HG03521 (cell line): ENCODE results near the gene RNU5B-1.
"Not testable (repeated sequence)": the region's sequence is repeated elsewhere in the genome, so short reads cannot be mapped to it uniquely, and the experiment has no call there.

Experiments
- ATAC-seq: cut with Tn5 transposase; IDR thresholded peaks from one replicate; pipeline ENCODE4 v1.9.1; 2021; ENCODE audit warnings: mild to moderate bottlenecking, moderate library complexity; ENCODE audit not compliant: unreplicated experiment

RNU5B-1 gene

DNA sequence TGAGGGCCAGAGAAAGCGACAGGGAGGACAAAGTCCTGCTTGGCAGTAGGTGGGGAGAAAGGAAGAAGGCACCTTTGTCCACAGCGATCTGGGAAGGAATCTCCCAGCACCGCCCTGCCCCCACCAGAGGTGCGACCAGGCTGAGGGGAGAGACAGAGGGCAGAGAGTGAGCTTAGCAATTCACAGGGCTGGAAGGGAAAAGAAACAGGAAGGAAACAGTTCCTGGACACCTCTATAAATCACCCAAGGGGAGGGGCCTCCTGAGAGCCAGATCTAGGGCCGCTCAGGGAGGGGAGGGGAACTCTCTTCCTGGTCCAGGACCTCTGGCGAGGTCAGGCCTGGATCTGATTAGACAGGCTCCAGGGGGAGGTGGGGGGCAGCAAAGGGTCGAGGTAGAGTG, 35.4 kb downstream of the RNU5B-1 start:
- ATAC-seq = no peak

- no peak for ATAC-seq
Observed at GRCh38 chr15:65342493-65342892, 38.0 kb downstream of the RNU5B-1 start.

GRCh38 chr15:65343374-65343981, 39.0 kb downstream of the RNU5B-1 start:
- ATAC-seq = no peak

DNA sequence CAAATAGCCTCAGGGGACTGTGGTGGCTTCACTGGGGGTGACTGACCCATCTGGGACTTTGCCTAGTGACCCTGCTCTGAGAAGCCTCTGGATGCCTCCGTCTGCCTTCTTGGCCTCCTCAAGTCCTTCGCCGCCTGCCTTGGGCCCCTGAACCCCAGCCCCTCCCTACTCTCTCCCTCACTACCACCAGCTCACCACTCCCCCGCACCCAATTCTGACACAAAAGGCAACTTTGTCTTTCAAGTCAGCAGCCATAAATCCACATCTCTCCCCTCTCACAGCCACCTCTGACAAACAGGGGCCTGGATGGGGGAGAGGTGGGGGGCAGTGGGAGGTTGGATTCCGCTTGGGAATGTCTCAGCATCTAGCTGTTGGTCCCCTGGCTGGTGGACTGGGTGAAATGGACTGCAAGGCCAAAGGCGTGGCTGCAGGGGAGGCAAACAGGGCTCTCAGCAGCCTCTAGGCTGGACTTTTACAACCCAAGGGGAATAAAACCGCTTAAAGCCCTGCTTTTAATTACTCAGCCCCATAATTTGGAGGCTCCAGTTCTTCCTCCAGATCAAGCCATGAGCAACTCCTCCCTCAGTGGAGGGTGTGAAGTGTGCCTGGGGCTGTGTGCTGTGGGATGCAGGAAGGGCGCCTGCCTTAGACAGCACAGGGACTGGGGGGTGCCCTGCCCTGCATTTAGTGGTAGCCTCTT, 39.9 kb downstream of the RNU5B-1 start:
- no peak for ATAC-seq

GRCh38 chr15:65344914-65345275, 40.4 kb downstream of the RNU5B-1 start:
- ATAC-seq = no peak

DNA sequence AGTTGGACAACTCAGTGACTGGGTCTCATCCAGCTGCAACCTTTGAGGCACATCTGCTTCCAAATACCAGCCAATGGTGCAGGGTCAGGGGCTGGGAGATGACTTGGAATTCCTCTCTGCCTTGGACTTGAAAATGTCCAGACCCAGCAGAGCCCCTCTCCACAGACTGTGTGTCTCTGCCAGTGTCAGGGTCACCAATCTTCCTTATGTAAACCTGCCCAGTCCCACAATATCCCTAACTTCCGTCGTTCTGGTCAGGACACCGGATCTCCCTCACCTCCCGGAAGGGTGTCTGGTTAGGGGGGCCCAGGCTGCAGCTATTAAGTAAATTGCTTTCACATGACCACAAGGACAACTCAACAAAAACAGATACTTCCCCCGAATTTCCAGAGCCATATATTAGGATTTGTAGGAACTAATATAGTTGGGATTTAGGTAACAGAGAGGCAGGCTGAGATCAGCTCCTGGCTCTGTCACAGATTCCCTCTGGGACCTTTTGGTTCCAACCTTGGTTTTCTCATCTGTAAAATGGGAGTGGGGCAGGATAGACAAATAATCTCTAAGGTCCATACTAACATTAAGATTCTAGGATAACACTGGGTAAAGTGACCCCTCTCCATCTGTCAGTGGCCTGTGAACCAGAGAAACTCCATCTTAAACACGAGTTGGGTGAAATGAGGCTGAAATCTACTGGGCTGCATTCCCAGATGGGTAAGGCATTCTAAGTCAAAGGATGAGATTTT, 42.5 kb downstream of the RNU5B-1 start:
- no peak for ATAC-seq

- not testable (repeated sequence) for ATAC-seq
Observed at GRCh38 chr15:65347756-65348155, 43.3 kb downstream of the RNU5B-1 start.

GRCh38 chr15:65349338-65349737, 44.9 kb downstream of the RNU5B-1 start:
- ATAC-seq = no peak

- not testable (repeated sequence) for ATAC-seq
Observed at GRCh38 chr15:65351972-65352371, 47.5 kb downstream of the RNU5B-1 start.
